Mononuclear cell (primary cell): ENCODE measurements around the gene FNDC3A. TPM values are rescaled to one million over a fixed set of nuclear protein-coding genes. Genes with fewer than 3 reads are reported as not detected.

Experiments
- H3K27me3 ChIP-seq: 2 replicates; pipeline ENCODE4 v1.6.0; 2011; ENCODE audit warnings: low read length, control low read depth; ENCODE audit not compliant: insufficient read depth
- H3K4me1 ChIP-seq: 2 replicates; pipeline ENCODE4 v1.5.1; 2011; ENCODE audit warnings: mild to moderate bottlenecking, low read length, control low read depth; ENCODE audit not compliant: insufficient read depth
- H3K4me3 ChIP-seq: 2 replicates; pipeline ENCODE4 v1.5.1; 2011; ENCODE audit warnings: mild to moderate bottlenecking, low read length, moderate library complexity
- H3K9me3 ChIP-seq: 2 replicates; pipeline ENCODE4 v1.5.1; 2011; ENCODE audit warnings: low read depth, mild to moderate bottlenecking, control low read depth, low read length
- total RNA-seq: library from RNA; depleted of rRNA; stranded (reverse); fragments of >200 nt; gene quantifications from one replicate; pipeline ENCODE4 v1.2.3, GENCODE V29; 2012

Gene FNDC3A
- total RNA-seq, 1 donor, result 29.5 TPM

DNA sequence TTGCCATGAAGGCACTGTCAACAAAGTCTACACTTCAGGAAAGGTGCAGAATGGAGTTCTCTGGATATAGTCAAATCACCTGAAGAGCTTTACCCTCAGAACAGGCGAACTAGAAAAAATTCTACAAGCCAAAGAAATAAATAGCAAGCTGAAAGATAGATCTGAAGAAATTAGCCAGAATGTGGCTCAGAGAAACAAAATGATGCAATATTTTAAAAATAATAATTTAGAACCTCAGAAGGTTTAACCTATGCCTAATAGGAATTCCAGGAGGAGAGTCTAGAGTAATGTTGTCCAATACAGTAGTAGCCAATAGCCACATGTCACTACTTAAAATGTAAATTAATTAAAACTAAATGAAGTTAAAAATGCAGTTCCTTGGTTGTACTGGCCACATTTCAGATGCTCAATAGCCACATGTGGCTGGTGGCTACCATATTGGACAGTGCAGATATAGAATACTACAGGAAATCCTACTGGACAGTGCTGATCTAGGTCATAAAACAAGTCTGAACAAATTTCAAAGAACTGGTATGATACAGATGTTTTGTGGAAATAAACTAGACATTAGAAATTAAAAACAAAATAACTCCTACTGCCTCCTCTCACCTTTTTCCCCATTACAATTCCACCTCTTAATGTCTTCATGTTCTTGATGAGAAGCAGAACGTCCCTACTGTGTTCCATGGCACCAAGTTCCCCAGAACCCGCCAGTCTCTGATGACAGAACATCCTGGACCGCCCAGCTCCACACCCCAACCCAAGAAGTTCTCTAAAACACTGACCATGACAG lies 271.3 kb downstream of the FNDC3A start:
- peaks cover 28% of the 10 kb centered on the region for H3K4me1 ChIP-seq
- no peaks in the 10 kb centered on the region for H3K9me3 ChIP-seq
- H3K27me3 ChIP-seq, result no peaks in the 10 kb centered on the region
- H3K4me3 ChIP-seq, result peak overlapping the region; percentile 99

DNA sequence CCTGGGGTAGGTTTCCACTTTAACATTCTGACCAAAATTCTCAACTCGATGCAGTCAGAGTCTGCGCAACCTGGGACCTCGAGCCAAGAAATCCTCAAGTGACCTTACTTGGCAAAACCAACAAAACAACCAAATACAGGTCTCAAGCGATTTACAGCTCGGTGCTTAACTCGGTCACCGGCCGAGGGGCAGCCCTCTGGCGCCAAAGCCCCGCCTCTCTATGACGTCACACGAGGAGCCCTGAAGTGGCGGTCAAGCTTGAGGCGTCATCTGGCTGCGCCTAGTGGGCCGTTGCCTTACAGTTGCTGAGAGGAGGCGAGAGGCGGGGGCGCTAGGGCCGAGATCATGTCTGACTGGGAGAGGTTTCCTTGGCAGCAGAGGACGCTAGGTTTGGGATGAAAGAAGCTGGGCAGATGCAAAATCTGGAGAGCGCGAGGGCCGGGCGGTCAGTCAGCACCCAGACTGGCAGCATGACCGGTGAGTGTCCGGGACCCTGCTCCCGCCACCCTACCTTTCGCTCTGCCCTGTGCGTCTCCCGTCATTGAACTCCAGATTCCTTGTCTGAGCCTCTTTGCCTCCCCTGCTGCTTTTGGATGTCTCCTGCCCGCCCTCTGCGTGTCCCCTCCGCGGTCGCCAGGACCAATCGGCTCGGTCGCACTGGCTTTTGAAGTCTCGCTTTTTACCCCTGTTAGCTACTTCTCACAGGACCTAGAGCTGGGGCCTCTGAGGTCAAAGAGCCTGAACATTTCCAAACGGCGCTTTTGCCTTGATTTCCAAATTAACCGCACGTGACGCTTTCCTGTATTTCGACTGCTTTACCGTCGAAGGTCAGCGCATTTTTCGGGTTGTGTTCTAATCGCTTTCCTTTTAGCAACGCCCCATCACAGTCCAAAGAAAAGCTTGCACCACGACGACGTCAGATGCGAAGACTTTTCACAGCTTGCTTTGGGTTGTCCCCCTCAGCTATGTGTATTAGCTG lies 272.2 kb downstream of the FNDC3A start, which contains the start of gene CDADC1:
CDADC1 (plus strand) TSS at position 283 of the 979 bp plus-strand sequence; CDS start at position 396, 113 bp downstream.
- peaks cover 29% of the 10 kb centered on the region for H3K4me1 ChIP-seq
- H3K9me3 ChIP-seq, result no peaks in the 10 kb centered on the region
- no peaks in the 10 kb centered on the region for H3K27me3 ChIP-seq
- peak within 1 kb of the TSS; percentile 99 for H3K4me3 ChIP-seq

DNA sequence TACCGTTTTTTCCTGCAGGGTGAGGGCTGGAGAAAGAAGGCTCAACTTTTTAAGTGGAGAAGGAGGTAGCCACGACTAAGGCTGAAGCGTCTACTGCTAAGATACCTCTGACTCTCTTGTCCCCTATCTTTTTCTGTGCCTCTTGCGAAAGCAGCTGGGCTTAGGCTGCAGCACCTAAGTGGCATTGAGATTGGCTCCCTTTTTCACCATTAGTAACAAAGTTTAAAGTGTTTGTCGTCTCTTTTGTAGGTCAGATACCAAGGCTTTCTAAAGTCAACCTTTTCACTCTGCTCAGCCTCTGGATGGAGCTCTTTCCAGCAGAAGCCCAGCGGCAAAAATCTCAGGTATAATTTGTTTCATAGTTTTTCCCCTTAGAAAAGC lies 272.9 kb downstream of the FNDC3A start:
- no peaks in the 10 kb centered on the region for H3K27me3 ChIP-seq
- no peaks in the 10 kb centered on the region for H3K9me3 ChIP-seq
- H3K4me1 ChIP-seq, result peaks cover 30% of the 10 kb centered on the region
- H3K4me3 ChIP-seq, result peak overlapping the region; percentile 99

DNA sequence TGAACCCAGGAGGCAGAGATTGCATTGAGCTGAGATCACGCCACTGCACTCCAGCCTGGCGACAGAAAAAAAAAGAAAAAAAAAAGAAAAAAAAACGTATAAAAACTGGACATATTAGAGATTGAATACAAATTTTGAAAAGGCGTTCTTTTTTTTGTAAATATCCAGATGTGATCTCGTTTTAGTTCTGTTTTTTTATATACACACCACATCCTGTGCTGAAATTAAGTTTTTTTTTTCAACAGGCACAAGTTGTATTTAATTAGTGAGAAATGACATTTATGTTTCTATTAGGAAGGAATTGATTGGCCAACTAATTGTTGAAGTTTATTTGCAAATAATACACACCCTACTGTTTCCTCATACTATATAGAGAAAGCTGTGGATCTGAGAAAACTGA lies 275.6 kb downstream of the FNDC3A start:
- H3K4me1 ChIP-seq, result peaks cover 33% of the 10 kb centered on the region

DNA sequence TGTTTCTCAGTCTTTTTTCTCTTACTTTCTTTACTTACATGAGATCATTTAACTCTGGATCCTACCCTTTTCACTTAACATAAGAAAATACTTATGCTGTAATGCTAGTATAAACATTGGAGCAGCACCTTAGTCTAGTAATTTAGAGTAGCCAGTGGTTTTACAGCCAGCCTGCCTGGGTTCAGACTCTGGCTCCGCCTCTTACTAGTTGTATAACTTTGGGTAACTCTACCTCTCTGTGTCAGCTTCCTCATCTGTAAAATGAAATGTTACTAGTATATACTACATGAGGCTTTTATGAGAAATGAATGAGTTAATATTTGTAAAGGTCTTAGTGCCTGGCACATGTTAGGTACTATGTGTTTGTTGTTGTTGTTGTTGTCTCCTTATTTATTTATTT lies 277.6 kb downstream of the FNDC3A start:
- Histone ChIP-seq H3K4me1 (peaks cover 34% of the 10 kb centered on the region), H3K4me3 (no peak overlapping the region), H3K27me3 (no peaks in the 10 kb centered on the region), H3K9me3 (no peaks in the 10 kb centered on the region)

More for the DNA sequence above, 275.6 kb downstream of the FNDC3A start:
- Histone ChIP-seq H3K4me3 (no peak overlapping the region), H3K27me3 (no peaks in the 10 kb centered on the region), H3K9me3 (no peaks in the 10 kb centered on the region)

DNA sequence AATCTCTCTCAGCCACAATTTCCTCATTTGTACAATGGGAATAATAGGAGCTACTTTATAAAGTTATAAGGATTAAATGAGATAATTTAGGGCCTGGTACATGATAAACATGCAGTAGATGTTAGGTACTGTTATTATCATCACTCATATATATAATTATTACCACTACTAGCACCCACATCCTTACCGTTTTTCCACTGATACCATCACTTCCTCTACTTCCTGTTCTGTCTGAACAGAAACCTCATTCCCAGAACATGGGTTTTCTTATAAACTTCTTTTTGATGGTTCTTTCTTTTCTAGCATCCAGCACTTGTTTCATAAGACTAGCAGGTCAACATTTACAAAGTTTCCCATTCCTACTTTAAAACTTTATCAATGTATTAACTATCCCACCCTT lies 278.3 kb downstream of the FNDC3A start:
- Histone ChIP-seq H3K4me3 (no peak overlapping the region), H3K27me3 (no peaks in the 10 kb centered on the region), H3K4me1 (peaks cover 29% of the 10 kb centered on the region), H3K9me3 (no peaks in the 10 kb centered on the region)

DNA sequence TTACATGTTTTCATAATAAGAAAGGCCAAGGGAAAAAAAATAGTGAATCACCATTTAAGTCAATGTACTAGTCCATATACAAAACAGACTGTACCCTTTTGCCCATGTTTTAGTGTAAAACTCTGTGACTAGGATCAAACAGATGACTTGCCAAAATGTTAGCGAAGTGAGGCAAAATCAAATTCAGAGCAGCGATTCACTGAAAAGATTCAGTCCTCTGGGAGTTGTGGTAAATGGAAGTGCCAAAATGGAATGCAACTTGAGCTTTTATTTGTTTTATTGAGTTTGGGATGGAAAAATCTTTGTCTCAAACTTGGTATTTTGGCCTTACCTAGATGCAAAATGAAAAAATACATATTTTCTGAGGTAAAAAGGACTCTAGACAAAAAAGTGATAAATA lies 281.1 kb downstream of the FNDC3A start:
- Histone ChIP-seq H3K27me3 (no peaks in the 10 kb centered on the region), H3K4me3 (no peak overlapping the region), H3K4me1 (peaks cover 18% of the 10 kb centered on the region), H3K9me3 (no peaks in the 10 kb centered on the region)

DNA sequence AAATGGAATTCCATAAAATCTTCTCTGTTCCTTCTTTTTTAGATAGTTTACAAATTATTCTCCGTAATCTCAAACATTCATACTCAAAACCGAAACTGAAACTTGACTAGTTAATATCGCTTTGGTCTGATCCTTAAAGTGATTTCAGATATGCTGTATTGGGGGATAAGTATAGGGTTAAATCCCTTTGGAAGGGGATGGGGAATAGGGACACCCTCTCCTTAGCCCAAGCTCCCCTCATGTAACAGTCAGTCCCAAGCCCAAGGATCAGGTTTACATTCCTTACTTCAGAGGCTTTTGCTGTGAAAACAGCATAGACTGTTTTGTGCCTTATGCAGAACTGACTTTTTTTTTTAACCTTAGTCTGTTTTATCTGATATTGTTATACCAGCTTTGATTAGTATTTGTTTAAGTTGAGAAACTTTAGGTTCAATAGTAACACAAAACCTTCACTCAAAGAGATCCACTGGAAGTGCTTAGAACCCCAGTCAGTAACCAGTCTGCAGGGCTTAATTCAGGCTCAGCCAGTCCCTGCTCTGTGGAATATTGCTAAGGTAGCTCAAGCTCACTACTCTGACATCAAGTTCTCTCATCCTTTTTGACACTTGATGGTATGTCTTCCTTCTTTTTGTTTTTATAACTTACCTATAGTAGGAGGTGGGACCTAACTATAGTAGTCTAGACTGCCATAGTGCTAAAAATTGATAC lies 282.5 kb downstream of the FNDC3A start:
- no peaks in the 10 kb centered on the region for H3K27me3 ChIP-seq
- peaks cover 14% of the 10 kb centered on the region for H3K4me1 ChIP-seq
- H3K4me3 ChIP-seq, result peak overlapping the region; percentile 38
- no peaks in the 10 kb centered on the region for H3K9me3 ChIP-seq

Other genes with a start within 250 kb of the FNDC3A start
- gene MLNR, start 244.4 kb downstream of the FNDC3A start, total RNA-seq, result not detected